ENCODE results near the gene TNFRSF6B.

Gene TNFRSF6B

DNA sequence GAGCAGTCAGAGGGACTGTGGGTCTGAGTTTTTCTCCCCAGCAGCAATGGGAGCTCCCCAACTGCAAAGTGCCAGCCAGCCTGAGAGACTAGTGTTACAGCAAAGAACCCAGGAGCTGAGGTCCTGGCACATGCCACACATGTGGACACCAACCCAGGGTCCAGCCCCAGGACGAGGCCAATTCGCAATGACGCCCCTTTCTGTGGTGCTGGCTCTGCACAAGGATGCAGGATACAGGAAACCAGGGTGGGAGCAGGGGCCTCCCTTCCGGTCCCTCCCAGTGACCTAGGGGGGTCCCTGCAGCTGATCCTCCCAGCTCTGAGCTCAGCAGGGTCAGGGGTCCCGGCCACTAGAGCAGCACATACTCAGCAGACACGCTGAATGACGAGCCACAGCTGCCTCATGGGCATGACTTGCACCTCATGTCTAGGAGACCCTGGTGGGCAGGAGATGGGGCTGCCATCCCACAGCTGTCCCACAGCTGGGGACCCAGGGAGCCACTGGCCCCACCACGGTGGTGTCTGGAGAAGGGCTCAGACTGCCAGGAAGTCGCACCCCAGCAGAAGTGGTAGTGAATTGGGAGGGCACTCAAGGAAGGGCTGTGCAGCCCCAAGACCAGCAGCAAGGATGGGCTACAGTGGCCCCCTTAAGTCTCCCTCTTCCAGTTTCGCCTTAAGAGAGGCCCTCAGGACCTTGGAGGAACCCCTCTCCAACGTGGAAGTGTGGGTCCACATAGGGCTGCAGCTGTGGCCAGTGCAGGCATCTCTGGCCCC, 7.7 kb downstream of the TNFRSF6B start:
- in situ Hi-C loops (cut with HindIII; ENCODE audit: low pct_ligation_motif_present, low sequenced_read_pairs): no loop called here
- no peak for DNase-seq
- no peak overlapping the region for H3K27ac ChIP-seq
- no peaks in the 10 kb centered on the region for H3K27me3 ChIP-seq (replicated peaks)
- peaks cover 32% of the 10 kb centered on the region for H3K36me3 ChIP-seq (replicated peaks)
- no peak overlapping the region for H3K4me3 ChIP-seq (ENCODE audit: low read depth, low read length)
- TF ChIP-seq, protein P1, sequence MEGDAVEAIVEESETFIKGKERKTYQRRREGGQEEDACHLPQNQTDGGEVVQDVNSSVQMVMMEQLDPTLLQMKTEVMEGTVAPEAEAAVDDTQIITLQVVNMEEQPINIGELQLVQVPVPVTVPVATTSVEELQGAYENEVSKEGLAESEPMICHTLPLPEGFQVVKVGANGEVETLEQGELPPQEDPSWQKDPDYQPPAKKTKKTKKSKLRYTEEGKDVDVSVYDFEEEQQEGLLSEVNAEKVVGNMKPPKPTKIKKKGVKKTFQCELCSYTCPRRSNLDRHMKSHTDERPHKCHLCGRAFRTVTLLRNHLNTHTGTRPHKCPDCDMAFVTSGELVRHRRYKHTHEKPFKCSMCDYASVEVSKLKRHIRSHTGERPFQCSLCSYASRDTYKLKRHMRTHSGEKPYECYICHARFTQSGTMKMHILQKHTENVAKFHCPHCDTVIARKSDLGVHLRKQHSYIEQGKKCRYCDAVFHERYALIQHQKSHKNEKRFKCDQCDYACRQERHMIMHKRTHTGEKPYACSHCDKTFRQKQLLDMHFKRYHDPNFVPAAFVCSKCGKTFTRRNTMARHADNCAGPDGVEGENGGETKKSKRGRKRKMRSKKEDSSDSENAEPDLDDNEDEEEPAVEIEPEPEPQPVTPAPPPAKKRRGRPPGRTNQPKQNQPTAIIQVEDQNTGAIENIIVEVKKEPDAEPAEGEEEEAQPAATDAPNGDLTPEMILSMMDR (IDR thresholded peaks at IDR 0.05; ENCODE audit: low read depth, low read length, missing control alignments): no peak

DNA sequence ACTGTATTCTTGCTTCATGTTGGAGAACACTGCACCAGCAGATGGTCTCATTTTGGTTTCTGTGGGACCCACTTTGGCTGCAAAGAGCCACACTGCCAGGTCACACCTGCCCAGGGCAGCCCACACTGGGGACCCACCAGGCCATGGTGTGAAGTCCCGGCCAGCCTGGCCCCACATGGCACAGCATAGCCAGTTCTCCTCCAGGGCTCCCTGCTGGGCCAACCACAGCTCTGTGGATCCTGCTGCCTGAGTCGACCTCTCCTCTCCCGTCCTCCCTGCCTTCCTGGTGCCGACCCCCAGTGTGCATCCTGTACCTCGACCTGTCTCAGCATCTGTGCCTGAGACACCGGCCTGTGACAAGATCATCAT, 8.3 kb downstream of the TNFRSF6B start:
- H3K27me3 ChIP-seq (replicated peaks): no peaks in the 10 kb centered on the region
- peaks cover 34% of the 10 kb centered on the region for H3K36me3 ChIP-seq (replicated peaks)
- no peak overlapping the region for H3K4me3 ChIP-seq (ENCODE audit: low read depth, low read length)
- no peak overlapping the region for H3K27ac ChIP-seq
- DNase-seq: no peak
- TF ChIP-seq, protein P1 (IDR thresholded peaks at IDR 0.05; ENCODE audit: low read depth, low read length, missing control alignments): no peak
- in situ Hi-C loops (cut with HindIII; ENCODE audit: low pct_ligation_motif_present, low sequenced_read_pairs): no loop called here

- no peaks in the 10 kb centered on the region for H3K27me3 ChIP-seq (replicated peaks)
- no peak overlapping the region for H3K27ac ChIP-seq
- TF ChIP-seq, protein P1 (IDR thresholded peaks at IDR 0.05; ENCODE audit: low read depth, low read length, missing control alignments): no peak
- no peak overlapping the region for H3K4me3 ChIP-seq (ENCODE audit: low read depth, low read length)
- DNase-seq: no peak
- in situ Hi-C loops (cut with HindIII; ENCODE audit: low pct_ligation_motif_present, low sequenced_read_pairs): no loop called here
- H3K36me3 ChIP-seq (replicated peaks): peaks cover 31% of the 10 kb centered on the region
Observed at GRCh38 chr20:63705232-63706026, 9.0 kb downstream of the TNFRSF6B start.

GRCh38 chr20:63706027-63706695, 9.7 kb downstream of the TNFRSF6B start:
- peak overlapping the region; percentile 83 for H3K27ac ChIP-seq
- H3K4me3 ChIP-seq (ENCODE audit: low read depth, low read length): peak overlapping the region; percentile 80
- no peaks in the 10 kb centered on the region for H3K27me3 ChIP-seq (replicated peaks)
- TF ChIP-seq, protein P1 (IDR thresholded peaks at IDR 0.05; ENCODE audit: low read depth, low read length, missing control alignments): no peak
- in situ Hi-C loops (cut with HindIII; ENCODE audit: low pct_ligation_motif_present, low sequenced_read_pairs): no loop called here
- no peak for DNase-seq
- H3K36me3 ChIP-seq (replicated peaks): peaks cover 34% of the 10 kb centered on the region

GRCh38 chr20:63706852-63707557, 10.6 kb downstream of the TNFRSF6B start:
- TF ChIP-seq, protein P1 (IDR thresholded peaks at IDR 0.05; ENCODE audit: low read depth, low read length, missing control alignments): peak; percentile 54
- peak overlapping the region; percentile 83 for H3K27ac ChIP-seq
- in situ Hi-C loops (cut with HindIII; ENCODE audit: low pct_ligation_motif_present, low sequenced_read_pairs): no loop called here
- H3K27me3 ChIP-seq (replicated peaks): no peaks in the 10 kb centered on the region
- peak; percentile 50 for DNase-seq
- H3K4me3 ChIP-seq (ENCODE audit: low read depth, low read length): peak overlapping the region; percentile 80
- H3K36me3 ChIP-seq (replicated peaks): peaks cover 40% of the 10 kb centered on the region
